NCI-H2227 treated with DMSO at 0.1 percent for 48 hours (cell line): ENCODE results near the gene FAM118A.
"Not testable (repeated sequence)": the region's sequence is repeated elsewhere in the genome, so short reads cannot be mapped to it uniquely, and the experiment has no call there.

Experiments used
- DNase-seq: peaks from one replicate; lab custom pipeline; 2025; lab: John Stamatoyannopoulos, UW

The FAM118A gene

DNA sequence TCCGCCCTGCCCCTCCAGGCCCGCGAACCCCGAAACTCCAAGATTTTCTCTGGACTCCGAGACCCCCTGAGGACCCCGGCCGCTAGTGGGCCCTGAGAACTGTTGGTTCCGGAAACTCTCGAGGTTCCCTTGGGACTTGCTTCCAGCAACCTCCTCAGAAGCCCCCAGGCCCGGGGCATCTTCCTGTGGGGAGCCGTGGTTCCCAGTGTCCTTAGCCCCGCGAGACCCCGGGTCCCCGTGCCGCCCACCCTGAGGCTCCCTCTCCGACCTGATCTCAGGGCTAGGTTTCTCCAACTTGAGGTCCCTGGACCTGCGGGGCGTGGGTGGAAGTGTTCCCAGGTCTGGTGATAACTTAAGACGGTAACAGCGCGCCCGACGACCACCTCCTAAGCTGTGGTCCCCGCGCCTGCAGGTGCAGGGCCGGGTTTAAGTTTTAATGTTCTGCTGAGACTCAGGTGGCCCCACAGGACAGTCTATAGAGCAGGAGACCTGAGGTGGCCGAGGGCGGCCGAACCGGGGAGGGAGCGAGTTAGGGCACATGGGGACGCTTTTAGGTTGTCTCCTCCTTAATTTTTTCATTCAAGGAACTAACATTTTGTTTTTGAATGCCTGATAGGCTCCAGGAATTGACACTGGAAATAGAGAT, 720 bp downstream of the FAM118A start:
- DNase-seq: no peak

DNA sequence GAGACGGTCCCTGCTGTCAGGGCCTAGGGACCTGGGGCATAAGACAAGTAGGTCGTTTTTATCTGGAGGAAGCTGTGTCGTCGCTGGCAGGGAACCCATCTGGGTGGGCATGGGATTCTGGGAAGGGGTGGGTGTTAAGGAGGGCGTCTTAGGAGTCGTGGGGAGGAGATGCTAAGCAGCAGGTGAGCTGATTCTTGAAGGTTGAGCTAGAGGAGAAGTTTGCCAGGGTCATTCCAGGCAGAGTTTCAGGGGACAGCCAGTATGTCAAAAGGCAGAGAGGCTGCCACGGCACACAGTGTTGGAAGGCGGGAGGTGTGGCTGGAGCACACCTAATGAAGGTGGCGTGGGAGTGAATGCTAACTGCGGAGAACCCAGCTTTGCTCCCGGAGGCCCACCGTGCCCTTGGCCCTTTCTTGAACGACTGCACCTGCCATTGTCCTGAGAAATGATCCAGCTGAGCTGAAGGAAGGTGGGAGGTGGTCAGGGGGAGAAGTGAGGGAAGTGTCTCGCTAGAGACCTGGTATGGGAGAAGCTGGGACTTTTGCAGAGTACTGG, 1.3 kb downstream of the FAM118A start:
- DNase-seq: no peak

DNA sequence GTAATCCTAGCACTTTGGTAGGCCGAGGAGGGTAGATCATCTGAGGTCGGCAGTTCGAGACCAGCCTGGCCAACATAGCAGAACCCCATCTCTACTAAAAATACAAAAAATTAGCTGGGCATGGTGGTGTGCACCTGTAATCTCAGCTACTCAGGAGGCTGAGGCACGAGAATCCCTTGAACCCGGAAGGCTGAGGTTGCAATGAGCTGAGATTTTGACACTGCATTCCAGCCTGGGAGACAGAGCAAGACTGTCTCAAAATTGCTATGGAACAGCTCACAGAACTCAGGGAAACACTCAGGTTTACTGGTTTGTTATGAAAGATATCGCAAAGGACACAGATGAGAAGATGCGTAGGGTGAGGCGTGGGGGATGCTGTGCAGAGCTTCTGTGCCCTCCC, 2.7 kb downstream of the FAM118A start:
- no peak for DNase-seq

DNA sequence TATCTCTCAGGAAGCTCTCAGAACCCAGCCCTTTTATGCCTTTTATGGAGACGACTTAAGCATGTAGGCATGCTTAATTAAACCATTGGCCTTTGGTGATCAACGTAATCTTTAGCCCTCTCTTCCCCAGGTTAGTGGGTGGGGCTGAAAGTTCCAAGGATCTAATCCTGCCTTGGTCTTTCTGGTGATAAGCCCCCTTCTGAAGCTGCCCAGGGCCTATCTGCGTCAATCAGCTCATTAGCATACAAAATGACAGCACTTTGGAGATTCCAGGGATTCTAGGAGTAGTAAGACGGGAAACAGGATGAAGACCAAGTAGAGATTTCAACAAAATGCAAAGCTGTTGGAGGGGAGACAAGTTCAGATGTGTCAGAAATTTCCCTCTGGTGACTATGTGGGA, 3.1 kb downstream of the FAM118A start:
- no peak for DNase-seq

DNA sequence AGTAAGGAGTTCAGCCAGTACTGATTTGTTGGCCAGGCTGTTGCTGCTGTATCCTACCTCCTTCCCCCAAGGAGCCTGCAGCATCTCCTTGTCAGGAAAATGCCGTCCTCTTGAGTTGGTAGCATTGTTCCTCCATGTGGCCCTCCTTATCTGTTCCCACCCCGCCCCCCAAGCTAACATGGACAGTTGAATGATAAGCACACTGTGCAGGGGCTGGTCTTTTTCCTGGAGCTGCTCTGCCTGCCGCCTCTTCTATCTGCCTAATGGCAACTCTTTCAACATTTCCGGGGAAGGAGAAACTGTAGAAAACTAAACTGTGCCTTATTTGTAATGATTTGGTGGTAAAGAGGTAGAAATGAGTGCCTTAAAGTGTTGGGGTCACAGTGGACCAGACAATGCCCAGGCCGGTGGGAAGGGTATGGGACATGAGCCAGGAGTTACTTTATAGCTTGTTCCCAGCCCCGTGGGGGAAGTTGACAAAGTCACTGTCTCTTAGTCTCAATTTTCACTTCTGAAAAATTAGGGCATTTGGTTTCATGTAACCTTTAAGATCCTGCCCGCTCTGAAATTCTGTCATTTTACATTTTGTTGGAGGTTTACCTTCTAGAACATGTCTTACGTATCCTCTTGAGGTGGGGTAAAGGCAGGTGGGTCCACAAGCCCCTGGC, 4.5 kb downstream of the FAM118A start:
- no peak for DNase-seq

DNA sequence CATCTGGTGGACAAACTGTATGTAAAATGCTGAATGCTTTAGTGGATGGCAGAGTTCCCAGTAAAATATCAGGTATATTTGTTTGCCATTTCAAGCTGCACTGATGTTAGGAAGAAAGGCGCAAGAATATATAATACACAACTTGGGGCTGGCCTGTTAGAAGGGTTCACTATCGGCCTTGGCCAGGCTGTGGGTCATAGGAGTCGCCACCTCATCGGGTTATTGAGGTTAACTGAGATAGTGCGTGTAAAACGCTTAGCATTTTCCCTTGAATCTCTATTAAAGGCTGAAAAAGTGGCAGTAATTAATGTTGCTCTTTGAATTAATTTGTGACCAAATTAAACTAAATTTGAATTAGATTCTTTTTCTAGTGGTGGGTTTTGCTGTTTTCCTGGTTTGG, 5.1 kb downstream of the FAM118A start:
- DNase-seq: no peak

DNA sequence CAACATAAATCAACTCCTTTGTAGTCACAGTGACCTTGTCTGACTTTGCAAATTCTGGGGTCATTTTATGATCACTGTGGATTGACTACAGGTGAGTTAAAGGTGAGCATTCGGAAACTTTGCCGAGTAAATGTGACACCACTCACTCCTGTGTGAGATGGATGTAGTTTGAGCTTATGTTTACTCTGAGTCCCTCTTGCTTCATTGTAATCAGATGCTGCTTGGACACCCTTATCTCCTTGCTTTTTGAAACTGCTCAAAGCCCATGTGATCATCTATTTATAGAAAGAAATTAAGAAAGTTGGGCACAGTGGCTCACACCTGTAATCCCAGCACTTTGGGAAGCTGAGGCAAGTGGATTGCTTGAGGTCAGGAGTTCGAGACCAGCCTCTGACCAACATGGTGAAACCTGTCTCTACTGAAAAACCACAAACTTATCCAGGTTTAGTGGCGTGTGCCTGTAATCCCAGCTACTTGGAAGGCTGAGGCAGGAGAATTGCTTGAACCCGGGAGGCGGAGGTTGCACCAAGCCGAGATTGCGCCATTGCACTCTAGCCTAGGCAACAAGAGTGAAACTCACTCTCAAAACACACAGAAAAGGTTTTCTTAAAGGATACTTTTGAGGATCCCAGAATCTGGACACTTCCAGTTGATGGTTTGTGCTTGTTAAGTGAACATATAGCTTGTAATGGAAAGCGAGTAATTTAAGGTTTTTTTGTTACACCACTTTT, 7.2 kb downstream of the FAM118A start:
- DNase-seq: no peak

DNA sequence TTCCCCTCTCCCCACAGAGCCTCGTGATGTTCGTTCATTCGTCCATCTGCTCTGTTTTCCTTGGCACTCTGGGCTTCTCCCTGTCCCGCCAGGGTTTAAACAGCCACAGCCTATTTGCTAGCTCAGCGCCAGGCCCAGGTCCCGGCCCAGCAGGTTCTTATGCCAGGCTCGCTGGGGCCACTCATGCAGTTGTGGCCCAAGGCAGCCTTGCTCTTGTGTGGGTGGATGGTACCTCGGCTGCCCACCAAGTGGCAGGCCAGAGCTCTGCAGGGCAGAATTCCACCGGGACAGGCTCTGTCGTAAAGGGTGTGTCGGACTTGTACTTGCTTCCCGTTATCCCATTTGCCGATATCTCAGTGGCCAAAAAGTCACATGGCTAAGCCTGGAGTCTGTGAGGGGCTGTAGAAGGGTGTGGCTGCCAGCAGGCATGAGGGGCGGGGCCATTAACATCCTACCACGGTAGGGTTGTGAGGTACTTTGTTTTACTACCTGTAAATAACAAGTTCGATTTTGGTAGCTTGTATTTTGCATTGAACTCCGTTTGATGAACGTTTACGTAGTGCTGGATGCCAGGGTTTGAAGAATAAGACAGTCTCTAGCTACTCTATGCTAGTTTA, 7.9 kb downstream of the FAM118A start:
- no peak for DNase-seq

DNA sequence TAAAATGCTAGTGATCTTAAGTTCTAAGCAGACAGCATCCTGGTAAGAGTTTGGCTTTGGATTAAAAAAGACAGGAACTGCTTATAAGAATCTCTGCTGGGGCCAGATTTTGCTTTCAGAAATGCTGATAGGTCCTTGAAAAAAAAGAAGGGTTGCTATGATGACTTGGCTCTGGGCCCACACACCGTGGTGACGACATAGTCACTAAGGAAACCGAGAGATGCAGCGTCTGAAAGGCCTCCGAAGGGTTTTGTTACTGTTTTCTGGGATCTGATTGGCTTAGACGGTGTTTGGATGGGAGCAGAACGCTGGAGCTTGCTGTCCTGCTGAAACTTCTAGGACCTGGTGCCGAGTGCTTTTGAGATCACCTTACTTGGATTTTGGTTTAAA, 8.4 kb downstream of the FAM118A start:
- DNase-seq: peak; percentile 54

DNA sequence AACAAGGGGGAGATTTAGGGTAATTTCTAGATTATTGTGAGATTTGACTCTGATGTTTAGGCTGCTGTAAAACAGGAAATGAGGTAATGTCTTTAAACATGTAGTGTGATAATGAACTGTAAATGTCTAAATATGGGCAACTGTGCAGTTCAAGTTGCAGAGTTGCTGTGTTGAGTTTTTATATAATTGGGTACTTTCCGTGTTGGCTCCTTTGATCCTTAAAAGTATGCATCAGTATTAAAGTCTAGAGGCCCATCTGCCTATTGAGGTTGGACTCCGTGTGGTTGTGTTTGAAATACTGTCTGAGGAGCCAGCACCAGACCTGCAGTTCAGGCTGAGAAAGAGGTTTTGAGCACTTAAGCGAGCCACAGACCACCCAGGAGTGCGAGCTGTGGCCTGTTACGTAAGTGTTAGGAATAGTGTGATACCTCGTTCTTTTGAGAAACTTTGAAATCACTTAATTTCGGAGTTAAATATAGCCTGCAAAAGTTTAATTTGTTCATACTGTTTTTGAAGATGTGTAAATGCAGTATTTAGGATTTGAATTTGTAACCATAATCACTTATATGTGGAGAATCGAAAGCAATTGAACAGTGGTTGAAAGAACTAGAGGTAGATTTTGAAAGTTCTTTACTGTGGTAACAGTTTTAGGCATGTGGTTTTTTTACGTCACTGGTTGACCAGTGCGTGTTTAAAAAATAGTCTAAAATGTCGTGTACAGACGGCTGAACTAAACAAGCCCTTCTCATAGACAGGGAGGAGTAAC, 9.0 kb downstream of the FAM118A start:
- no peak for DNase-seq

DNA sequence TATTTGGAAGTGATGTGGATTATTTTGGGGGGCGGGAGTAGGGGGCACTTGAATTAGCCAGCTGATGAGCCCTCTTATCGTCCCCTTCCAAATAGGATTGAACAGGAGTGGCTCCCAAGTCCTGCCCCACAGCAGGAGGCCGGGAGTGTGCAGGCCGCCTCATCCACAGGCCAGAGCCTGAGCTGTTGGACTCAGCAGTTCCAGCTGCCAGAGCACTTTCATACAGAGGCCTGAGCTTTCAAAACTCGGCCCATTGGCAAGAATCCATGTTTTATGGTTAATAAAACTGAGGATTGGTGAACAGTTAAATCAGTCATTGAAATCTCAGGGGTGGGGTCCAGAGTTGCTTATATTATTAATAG, 9.6 kb downstream of the FAM118A start:
- DNase-seq: no peak

DNA sequence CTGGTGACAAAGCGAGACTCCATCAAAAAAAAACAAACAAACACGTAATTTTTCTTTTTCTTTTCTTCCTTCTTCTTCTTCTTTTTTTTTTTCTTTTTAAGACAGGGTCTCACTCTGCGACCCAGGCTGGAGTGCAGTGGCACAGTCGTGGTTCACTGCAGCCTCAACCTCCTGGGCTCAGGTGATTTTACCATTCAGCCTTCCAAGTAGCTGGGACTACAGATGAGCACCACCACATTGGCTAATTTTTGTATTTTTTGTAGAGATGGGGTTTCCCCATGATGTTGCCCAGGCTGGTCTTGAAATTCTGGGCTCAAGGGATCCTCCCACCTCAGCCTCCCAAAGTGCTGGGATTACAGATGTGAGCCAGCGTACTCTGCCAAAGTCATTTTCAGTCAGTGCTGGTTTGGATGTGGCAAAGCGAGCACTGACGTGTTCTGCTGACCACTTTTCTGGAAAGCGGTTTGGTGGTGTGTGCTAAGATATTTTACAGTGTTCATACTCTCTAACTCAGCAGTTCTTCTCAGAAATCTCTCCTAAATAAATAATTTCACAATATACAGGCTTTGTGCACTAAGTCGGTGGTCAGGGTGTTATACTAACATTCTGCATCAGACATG, 10.7 kb downstream of the FAM118A start:
- no peak for DNase-seq

DNA sequence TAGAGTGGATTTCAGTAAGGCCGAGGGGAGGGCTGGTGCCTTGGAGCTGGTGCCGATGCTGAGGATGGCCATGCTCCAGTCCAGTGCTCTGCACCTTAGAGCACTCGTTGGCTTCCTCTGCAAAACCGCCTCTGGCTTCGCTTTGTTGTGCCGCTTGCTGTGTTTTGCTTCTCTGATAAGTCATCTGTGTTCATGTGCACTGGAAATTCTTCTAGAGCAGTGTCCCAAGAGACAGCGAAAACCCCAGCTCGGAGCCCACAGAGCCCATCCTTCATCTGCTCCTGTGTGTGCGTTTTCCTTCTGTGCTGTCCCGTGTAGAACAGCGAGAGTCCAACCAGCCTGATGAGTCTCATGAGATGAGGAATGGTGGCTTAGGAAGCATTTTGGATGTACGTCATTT, 12.1 kb downstream of the FAM118A start:
- no peak for DNase-seq

DNA sequence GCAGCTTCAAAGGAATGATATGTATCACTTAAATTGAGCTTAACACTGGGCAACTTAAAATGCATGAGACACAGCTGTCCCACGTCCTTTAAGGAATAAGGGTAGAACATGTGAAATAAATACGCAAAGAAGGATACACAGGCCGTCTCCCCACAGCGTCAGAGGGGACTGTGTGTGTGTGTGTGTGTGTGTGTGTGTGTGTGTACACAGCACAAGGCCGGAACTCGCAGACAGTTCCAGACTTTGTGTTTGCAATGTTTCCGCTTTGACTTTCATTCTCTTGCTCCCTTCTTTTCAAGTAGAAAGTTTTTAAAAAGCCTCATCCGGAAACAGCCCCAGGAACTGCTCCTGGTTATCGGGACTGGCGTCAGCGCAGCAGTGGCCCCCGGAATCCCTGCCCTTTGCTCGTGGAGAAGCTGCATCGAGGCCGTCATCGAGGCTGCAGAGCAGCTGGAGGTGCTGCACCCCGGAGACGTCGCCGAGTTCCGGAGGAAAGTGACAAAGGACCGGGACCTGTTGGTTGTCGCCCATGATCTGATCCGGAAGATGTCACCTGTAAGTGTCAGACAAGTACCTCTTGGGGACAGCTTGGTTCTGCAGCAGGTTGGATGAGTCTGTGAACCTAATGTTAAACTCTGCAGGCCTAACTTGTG, 13.3 kb downstream of the FAM118A start:
- no peak for DNase-seq

DNA sequence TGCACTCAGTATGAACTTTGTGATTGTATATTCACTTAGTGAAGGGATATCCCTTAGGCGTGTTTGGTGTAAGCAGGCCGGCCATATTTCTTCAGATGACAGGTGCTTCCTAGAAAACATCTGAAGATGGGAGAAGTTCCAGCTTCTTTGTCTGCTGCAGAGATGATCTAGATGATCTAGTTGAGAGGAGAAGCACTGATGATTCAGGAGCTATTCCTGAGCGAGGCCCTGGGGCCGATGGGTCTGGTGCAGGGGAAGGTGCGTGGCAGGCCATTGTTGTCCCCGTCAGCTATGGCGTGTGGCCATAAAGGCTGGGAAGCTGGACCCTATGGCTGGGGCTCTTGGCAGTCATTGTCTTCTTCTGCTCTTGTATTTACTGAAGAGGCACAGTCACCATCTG, 14.0 kb downstream of the FAM118A start:
- DNase-seq: no peak

DNA sequence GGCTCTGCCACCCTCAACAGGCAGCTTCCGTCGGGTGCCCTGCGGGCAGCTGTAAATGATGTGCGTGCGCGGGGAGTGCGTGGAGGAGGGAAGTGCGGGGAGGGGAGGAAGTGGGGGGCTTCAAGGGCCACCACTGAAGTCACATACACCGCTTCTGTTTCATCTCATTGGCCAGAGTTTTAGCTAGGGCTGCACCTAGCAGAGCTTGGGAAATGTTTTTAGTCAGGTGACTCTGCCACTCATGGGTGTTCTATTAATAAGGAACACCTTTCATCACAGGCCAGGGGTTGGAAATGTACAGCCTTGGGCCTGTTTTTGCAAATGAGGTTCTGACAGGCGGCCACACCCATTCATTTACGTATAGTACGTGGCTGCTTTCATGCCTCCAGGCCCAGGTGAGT, 14.6 kb downstream of the FAM118A start:
- no peak for DNase-seq

DNA sequence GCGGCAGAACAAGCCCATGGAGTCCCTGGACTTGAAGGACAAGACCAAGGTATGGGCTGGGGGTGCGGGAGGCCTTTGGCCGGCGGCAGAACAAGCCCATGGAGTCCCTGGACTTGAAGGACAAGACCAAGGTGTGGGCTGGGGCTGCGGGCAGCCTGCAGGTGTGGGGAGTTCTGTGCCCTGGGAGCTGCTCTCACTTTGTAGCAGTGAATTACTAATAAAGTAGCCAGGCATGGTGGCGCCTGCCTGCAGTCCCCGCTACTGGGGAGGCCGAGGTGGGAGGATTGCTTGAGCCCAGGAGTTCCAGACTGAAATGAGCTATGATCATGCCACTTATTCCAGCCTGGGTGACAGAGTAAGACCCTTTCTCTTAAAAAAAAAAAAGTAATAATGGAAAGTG, 18.5 kb downstream of the FAM118A start:
- DNase-seq: not testable (repeated sequence)

DNA sequence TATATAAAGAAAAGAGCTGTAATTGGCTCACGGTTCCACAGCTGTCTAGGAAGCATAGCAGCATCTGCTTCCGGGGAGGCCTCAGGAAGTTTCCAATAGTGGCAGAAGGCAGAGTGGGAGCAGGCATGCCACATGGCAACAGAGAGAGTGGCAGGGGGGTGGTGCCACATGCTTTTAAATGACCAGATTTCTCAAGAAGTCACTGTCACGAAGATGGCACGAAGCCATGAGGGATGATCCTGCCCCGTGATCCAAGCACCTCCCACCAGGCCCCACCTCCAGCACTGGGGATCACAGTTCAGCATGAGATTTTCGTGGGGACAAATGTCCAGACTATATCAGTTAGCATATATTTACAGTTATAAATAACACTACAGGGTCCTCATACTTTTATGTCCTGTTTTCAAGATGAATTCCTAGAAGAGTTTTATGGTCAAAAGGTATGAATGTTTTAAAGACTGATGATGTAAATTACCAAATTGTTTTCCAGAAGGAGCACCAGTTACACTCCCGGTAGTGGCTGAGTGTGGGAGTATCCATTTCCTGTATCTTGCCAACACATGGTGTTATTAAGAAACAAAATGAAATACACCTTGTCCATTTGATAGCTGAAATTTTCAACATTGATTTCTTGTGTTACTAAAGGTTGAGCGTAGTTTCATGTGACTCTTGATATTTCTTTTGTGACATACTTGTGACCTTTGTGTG, 19.2 kb downstream of the FAM118A start:
- DNase-seq: no peak

DNA sequence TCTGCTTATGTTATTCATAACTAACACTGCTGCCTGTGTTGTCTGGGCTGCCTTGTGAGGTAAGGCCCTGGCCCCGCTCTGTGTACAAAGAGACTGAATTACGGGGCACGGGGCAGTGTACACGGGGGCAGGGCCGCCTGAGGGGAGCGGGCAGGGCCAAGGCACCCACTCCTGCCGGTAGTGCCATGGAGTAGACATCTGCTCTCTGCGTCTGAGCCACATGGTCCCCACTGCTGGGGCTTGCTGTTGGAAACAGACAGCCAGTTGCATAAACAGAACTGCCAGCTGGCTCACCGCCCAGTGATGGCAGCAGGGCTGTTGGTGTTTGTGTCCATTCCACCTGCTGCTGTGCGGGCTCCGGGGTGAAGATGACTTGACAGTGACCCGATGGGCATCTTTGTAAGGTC, 19.8 kb downstream of the FAM118A start:
- DNase-seq: no peak

DNA sequence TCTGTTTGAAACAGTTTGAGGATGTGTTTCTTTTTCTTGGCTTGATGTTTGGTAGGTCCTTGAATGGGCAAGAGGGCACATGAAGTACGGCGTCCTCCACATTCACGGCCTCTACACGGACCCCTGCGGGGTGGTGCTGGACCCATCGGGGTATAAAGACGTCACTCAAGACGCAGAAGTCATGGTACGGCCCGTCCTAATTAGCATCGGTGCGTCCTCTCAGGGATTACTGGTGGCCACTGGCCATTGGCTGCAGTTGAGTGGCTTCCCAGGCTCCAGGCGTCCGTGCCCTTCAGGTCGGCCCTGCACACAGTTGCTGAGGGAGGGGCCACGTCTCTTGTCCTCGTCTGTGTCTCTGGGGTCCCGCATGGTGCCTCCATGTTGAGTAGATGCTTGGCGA, 20.8 kb downstream of the FAM118A start:
- no peak for DNase-seq
